K562 (cell line): ENCODE results near the gene PDE6B. TPM values are rescaled to one million over a fixed set of nuclear protein-coding genes. Genes with fewer than 3 reads are reported as not detected.
A peak's percentile ranks its signal among the peaks of the same experiment; 100 is the strongest.

Experiments
- ATAC-seq: fragments of 200-7000 bp; cut with Tn5 transposase; 3 replicates; pipeline ENCODE4 v1.9.1; 2020; ENCODE audit warnings: moderate library complexity
- BruUV-seq: library from RNA; stranded (reverse); fragments of 400-500 nt; replicated peaks from 2 replicates; lab custom pipeline; 2021; lab: Mats Ljungman, UMichigan
- CTCF ChIA-PET: fragments of 300-600 bp; formaldehyde crosslinking; extraction: SDS; loops from one replicate; lab custom pipeline; 2021; ENCODE audit warnings: low intra/inter-chr PET ratio; lab: Yijun Ruan, JAX
- POLR2A ChIA-PET: fragments of 300-600, 350-650 bp; sonication (Branson Sonifier 250); formaldehyde crosslinking; extraction: SDS; loops from one replicate; lab custom pipeline; 2021; ENCODE audit warnings: antibody characterized with exemption, inconsistent platforms; lab: Yijun Ruan, JAX
- DNase-seq, 4 experiments: peaks; one replicate each; pipeline versions ENCODE4 v3.0.0 to v3.0.0-alpha.2; 2011 to 2018; ENCODE audit warnings: low spot score in 3 of 4, mixed read lengths in 3 of 4; ENCODE audit errors: extremely low read depth in 1 of 4
- FAIRE-seq: peaks from 2 replicates; lab custom pipeline; 2011; peaks lifted over from hg19 to GRCh38; lab: Jason Lieb, UNC
- H2AFZ ChIP-seq: 2 replicates; pipeline ENCODE4 v1.6.0; 2011; ENCODE audit warnings: low read depth, low read length, control low read depth, inconsistent platforms
- H3K27ac ChIP-seq: fragments of 200-600 bp; 3 replicates; pipeline ENCODE4 v1.8.0; 2011; ENCODE audit warnings: low read depth, mild to moderate bottlenecking, control low read depth, inconsistent platforms, low read length, moderate library complexity, mixed read lengths; ENCODE audit errors: extremely low read depth
- H3K27me3 ChIP-seq, 2 experiments: fragments of 300-600 bp in 1 of 2; 2 replicates in 1 of 2; 3 replicates in 1 of 2; pipeline versions ENCODE4 v1.6.0 to v1.8.0; 2011; ENCODE audit warnings: inconsistent platforms in 2 of 2, low read length in 2 of 2, mild to moderate bottlenecking in 1 of 2, mixed read lengths in 1 of 2, moderate library complexity in 1 of 2; ENCODE audit not compliant: control insufficient read depth in 2 of 2, insufficient read depth in 2 of 2
- H3K36me3 ChIP-seq: fragments of 300-600 bp; 3 replicates; pipeline ENCODE4 v1.8.0; 2011; ENCODE audit warnings: mild to moderate bottlenecking, low read length, inconsistent platforms; ENCODE audit not compliant: control insufficient read depth, insufficient read depth
- H3K4me1 ChIP-seq, 2 experiments: fragments of 200-600 bp in 1 of 2; replicated peaks in 1 of 2; 2 replicates in 1 of 2; 3 replicates in 1 of 2; pipeline versions ENCODE4 v1.5.1 to v1.8.0; 2011; ENCODE audit warnings: inconsistent platforms in 2 of 2, low read length in 2 of 2, mild to moderate bottlenecking in 1 of 2, mixed read lengths in 1 of 2, moderate library complexity in 1 of 2; ENCODE audit not compliant: control insufficient read depth in 2 of 2, insufficient read depth in 2 of 2
- H3K4me2 ChIP-seq: 2 replicates; pipeline ENCODE4 v1.6.1; 2011; ENCODE audit warnings: low read length, control low read depth, inconsistent platforms, mixed read lengths; ENCODE audit not compliant: insufficient read depth
- H3K4me3 ChIP-seq: fragments of 200-600 bp; sonication (generic), shearing (Covaris generic); 2 replicates; pipeline ENCODE4 v1.5.1; 2016; ENCODE audit warnings: control low read depth, inconsistent platforms
- H3K79me2 ChIP-seq: fragments of 200-600 bp; 3 replicates; pipeline ENCODE4 v1.8.0; 2011; ENCODE audit warnings: low read length, inconsistent platforms; ENCODE audit not compliant: control insufficient read depth, insufficient read depth
- H3K9ac ChIP-seq, 2 experiments: 2 replicates each; pipeline versions ENCODE4 v1.6.0 to v1.6.1; 2011; ENCODE audit warnings: low read depth in 2 of 2, low read length in 2 of 2, control low read depth in 1 of 2, inconsistent platforms in 1 of 2, mild to moderate bottlenecking in 1 of 2, mixed read lengths in 1 of 2; ENCODE audit not compliant: insufficient read depth in 1 of 2
- H3K9me1 ChIP-seq: one replicate; pipeline ENCODE4 v1.6.0; 2011; ENCODE audit warnings: inconsistent platforms, mild to moderate bottlenecking, low read length, moderate library complexity; ENCODE audit not compliant: control insufficient read depth, insufficient read depth
- H3K9me3 ChIP-seq: replicated peaks from 2 replicates; pipeline ENCODE4 v1.5.1; 2011; ENCODE audit warnings: low read depth, low read length, inconsistent platforms; ENCODE audit not compliant: control insufficient read depth, insufficient read depth
- H4K20me1 ChIP-seq: replicated peaks from 2 replicates; pipeline ENCODE4 v1.6.1; 2011; ENCODE audit warnings: low read length, inconsistent platforms, mixed read lengths; ENCODE audit not compliant: control insufficient read depth, insufficient read depth
- CBX3 ChIP-seq, 2 experiments: IDR thresholded peaks; 1 replicate in 1 of 2; 2 replicates in 1 of 2; pipeline ENCODE4 v1.6.1; 2012; ENCODE audit warnings: inconsistent platforms in 2 of 2, low read length in 2 of 2, borderline replicate concordance in 1 of 2, control low read depth in 1 of 2
- CEBPG ChIP-seq, 3 experiments: fragments of 200-800 bp in 1 of 3; sonication (Bioruptor generic) in 1 of 3; sonication (generic) in 1 of 3; formaldehyde crosslinking in 1 of 3; IDR thresholded peaks in 2 of 3; conservative IDR thresholded peaks in 1 of 3; 2 replicates each; pipeline versions ENCODE4 v1.6.1 to v1.8.0; 2016 to 2022; ENCODE audit warnings: missing compliant biosample characterization in 2 of 3, missing genetic modification characterization in 2 of 3, mild to moderate bottlenecking in 1 of 3, missing genetic modification reagents in 1 of 3
- CTCFL ChIP-seq: IDR thresholded peaks from 2 replicates; pipeline ENCODE4 v1.6.1; 2011; ENCODE audit warnings: borderline replicate concordance, low read depth, mild to moderate bottlenecking, moderate library complexity, low read length; ENCODE audit not compliant: insufficient read depth, poor library complexity, severe bottlenecking
- E2F6 ChIP-seq, 2 experiments: IDR thresholded peaks; 2 replicates each; pipeline ENCODE4 v1.6.1; 2011; ENCODE audit warnings: borderline replicate concordance in 1 of 2, control low read depth in 1 of 2, low read depth in 1 of 2, low read length in 1 of 2, mild to moderate bottlenecking in 1 of 2, mixed read lengths in 1 of 2, moderate library complexity in 1 of 2; ENCODE audit not compliant: insufficient read depth in 1 of 2, insufficient read length in 1 of 2, poor library complexity in 1 of 2, severe bottlenecking in 1 of 2; ENCODE audit errors: extremely low read depth in 1 of 2
- FOXP1 ChIP-seq: sonication (generic); formaldehyde crosslinking; IDR thresholded peaks from 2 replicates; pipeline ENCODE4 v1.8.0; 2022; ENCODE audit warnings: mild to moderate bottlenecking, missing genetic modification reagents
- GABPA ChIP-seq: fragments of 200-800 bp; sonication (Bioruptor generic); conservative IDR thresholded peaks from 2 replicates; pipeline ENCODE4 v1.6.1; 2016; ENCODE audit warnings: low read depth, missing genetic modification characterization, missing compliant biosample characterization
- L3MBTL2 ChIP-seq: fragments of 450-650 bp; IDR thresholded peaks from 2 replicates; pipeline ENCODE4 v1.6.1; 2016; ENCODE audit warnings: mild to moderate bottlenecking, moderate library complexity
- MAX ChIP-seq: sonication (generic); formaldehyde crosslinking; IDR thresholded peaks from 2 replicates; pipeline ENCODE4 v1.9.0; 2022; ENCODE audit warnings: mild to moderate bottlenecking, missing genetic modification reagents
- NFIC ChIP-seq: fragments of 450-650 bp; IDR thresholded peaks from 2 replicates; pipeline ENCODE4 v1.6.1; 2017; ENCODE audit warnings: mild to moderate bottlenecking, inconsistent platforms
- RBFOX2 ChIP-seq: fragments of 200-400 bp; formaldehyde crosslinking; IDR thresholded peaks from 2 replicates; pipeline ENCODE4 v1.6.1; 2017; ENCODE audit warnings: low read depth, mild to moderate bottlenecking, low read length, moderate library complexity
- SIN3A ChIP-seq, 2 experiments: fragments of 150-350 bp in 1 of 2; IDR thresholded peaks; 2 replicates each; pipeline ENCODE4 v1.6.1; 2011 to 2016; ENCODE audit warnings: borderline replicate concordance in 2 of 2, low read depth in 2 of 2, low read length in 2 of 2, mild to moderate bottlenecking in 2 of 2, moderate library complexity in 2 of 2; ENCODE audit not compliant: control insufficient read depth in 1 of 2
- ZHX1 ChIP-seq: fragments of 150-350 bp; conservative IDR thresholded peaks from 2 replicates; pipeline ENCODE4 v1.6.1; 2014; ENCODE audit warnings: low read length
- WGBS: fragments of 100-300 bp; shearing (Covaris generic); methylation state at CpG from one replicate; pipeline ENCODE4 v1.1.6; 2016; ENCODE audit warnings: low coverage, mixed read lengths; ENCODE audit not compliant: insufficient coverage; ENCODE audit errors: missing lambda C conversion rate; 5-methylcytosine and 5-hydroxymethylcytosine counted together
- in situ Hi-C: fragments of 300-500 bp; cut with MboI; formaldehyde crosslinking; loops from 4 replicates; pipeline ENCODE4 v1.15.0; 2018; ENCODE audit warnings: inconsistent platforms, mixed read lengths
- intact Hi-C: fragments of 100-400 bp; cut with micrococcal nuclease; formaldehyde crosslinking; loops from 2 replicates; pipeline ENCODE4 v1.14.2; 2022
- polyA plus RNA-seq, 8 experiments: library from polyadenylated mRNA; depleted of rRNA in 4 of 8; stranded (reverse) in 5 of 8; unstranded in 3 of 8; fragments of >200 nt; fragmentation: Nextera tagmentation in 2 of 8; fragmentation: Illumina TruSeq in 1 of 8; extraction: Ambion mirVana in 2 of 8; extraction: Trizol in 1 of 8; gene quantifications; 2 replicates each; pipeline versions ENCODE4 v1.2.1 to v1.2.3, GENCODE V29; 2011 to 2014; ENCODE audit warnings: inconsistent platforms in 1 of 8, missing spikeins in 1 of 8
- total RNA-seq, 7 experiments: library from RNA; depleted of rRNA in 6 of 7; stranded (reverse); fragments of >200 nt in 6 of 7; fragmentation: Illumina TruSeq in 2 of 7; extraction: Trizol in 2 of 7; gene quantifications; 2 replicates each; pipeline versions ENCODE4 v1.2.1 to v1.2.3, GENCODE V29; 2011 to 2021; ENCODE audit warnings: low replicate concordance in 1 of 7

Gene PDE6B
- total and polyA plus RNA-seq, 9 of the 15 experiments (the other 6 are each of a cell fraction or from before 2014, with no cell fraction given), result 0.04 TPM; not detected in 8

GRCh38 chr4:673349-674091 is 48.1 kb downstream of the PDE6B start:
- Histone ChIP-seq H3K4me1 (peaks cover 9 to 52% of the 10 kb centered on the region in 2 experiments), H3K27ac (peak overlapping the region; percentile 91)
- in situ Hi-C loops, result no loop called here
- peak; percentile 31 to 34; a peak in 1 of 4 replicates for TF ChIP-seq SIN3A (IDR thresholded peaks at IDR 0.05; ENCODE audit: borderline replicate concordance in 2 of 2, control insufficient read depth in 1 of 2, low read depth in 2 of 2, low read length in 2 of 2)
- no peak for TF ChIP-seq CEBPG (CRISPR knock-in tag; IDR thresholded peaks at IDR 0.05)
- TF ChIP-seq CEBPG (tag; conservative IDR thresholded peaks at IDR 0.05 in 1 of 2, IDR thresholded peaks at IDR 0.05 in 1 of 2), result no peak
- TF ChIP-seq MAX (CRISPR knock-in tag), result peak; percentile 70
- TF ChIP-seq CBX3 (IDR thresholded peaks at IDR 0.05; ENCODE audit: borderline replicate concordance in 1 of 2, low read length in 2 of 2), result peak in 1 of 2 experiments; percentile 34; a peak in 1 of 3 replicates
- TF ChIP-seq FOXP1, result 0 out of 2 replicates have a peak, but pooled peaks have one; percentile 7
- no peak for TF ChIP-seq ZHX1
- TF ChIP-seq E2F6 (IDR thresholded peaks at IDR 0.05; ENCODE audit: borderline replicate concordance in 1 of 2, extremely low read depth in 1 of 2, insufficient read depth in 1 of 2, insufficient read length in 1 of 2, low read depth in 1 of 2, low read length in 1 of 2, poor library complexity in 1 of 2, severe bottlenecking in 1 of 2), result peak; percentile 83 to 92
- peak; percentile 56; the same call in 1 of the 2 replicates for TF ChIP-seq L3MBTL2
- no peak for TF ChIP-seq GABPA (tag)
- peak; percentile 41 for TF ChIP-seq RBFOX2
- TF ChIP-seq NFIC, result no peak
- TF ChIP-seq CTCFL, result no peak

More at GRCh38 chr4:673349-674091, 48.1 kb downstream of the PDE6B start:
- intact Hi-C loops, result loop anchor here (1.0 kb wide), 1 partner anchor 71 kb away; no protein-coding TSS in a partner anchor
- BruUV-seq, result no TSS peak
- DNase-seq, result peak in 2 of 4 experiments; percentile 64 to 67
- ChIA-PET CTCF (interaction anchor here (1.0 kb wide), 1 partner anchor 54 kb away, joined by 3 read pairs; no protein-coding TSS in a partner anchor), POLR2A (no interaction called here)
- Histone ChIP-seq H3K9ac (peak overlapping the region; percentile 85 to 93), H3K27me3 (no peaks in the 10 kb centered on the region), H4K20me1 (peaks cover 5% of the 10 kb centered on the region; the same call in 1 of the 2 replicates), H3K79me2 (peaks cover 22% of the 10 kb centered on the region), H3K36me3 (peaks cover 32% of the 10 kb centered on the region), H2AFZ (peak overlapping the region; percentile 47), H3K9me3 (no peaks in the 10 kb centered on the region), H3K4me3 (peak overlapping the region; percentile 97), H3K9me1 (no peaks in the 10 kb centered on the region), H3K4me2 (peak overlapping the region; percentile 93)
- peak; percentile 61 for ATAC-seq
- 2% methylated on average over 26 of the region's 55 CpGs for WGBS
- FAIRE-seq, result peak; percentile 72
